WTC11 (cell line): ENCODE results near the gene NPAS3. TPM values are rescaled to one million over a fixed set of nuclear protein-coding genes. Genes with fewer than 3 reads are reported as not detected.
A peak's percentile ranks its signal among the peaks of the same experiment; 100 is the strongest.

Experiments
- ATAC-seq: fragments of 200-7000 bp; cut with Tn5 transposase; 2 replicates; pipeline ENCODE4 v1.10.0; 2021; ENCODE audit warnings: mild to moderate bottlenecking, moderate library complexity
- CTCF ChIA-PET: fragments of 300-600 bp; sonication (Branson Sonifier 250); formaldehyde crosslinking; loops from one replicate; lab custom pipeline; 2021; ENCODE audit warnings: antibody characterized with exemption; lab: Charles Lee
- POLR2A ChIA-PET: fragments of 350-600 bp; sonication (Branson Sonifier 250); formaldehyde crosslinking; loops from one replicate; lab custom pipeline; 2021; ENCODE audit warnings: antibody characterized with exemption; lab: Charles Lee
- DNase-seq: peaks from one replicate; pipeline ENCODE4 v3.0.0; 2021; ENCODE audit warnings: low spot score
- H3K27ac Mint-ChIP-seq: 2 replicates; pipeline ENCODE4 v1.8.0; 2021; ENCODE audit warnings: mixed read lengths
- H3K27me3 Mint-ChIP-seq: 2 replicates; pipeline ENCODE4 v1.8.0; 2021; ENCODE audit warnings: low read depth, mild to moderate bottlenecking, moderate library complexity, mixed read lengths
- H3K36me3 Mint-ChIP-seq: 2 replicates; pipeline ENCODE4 v1.8.0; 2021; ENCODE audit warnings: mixed read lengths
- H3K4me1 Mint-ChIP-seq: 2 replicates; pipeline ENCODE4 v1.8.0; 2022; ENCODE audit warnings: mixed read lengths
- H3K4me3 Mint-ChIP-seq: 2 replicates; pipeline ENCODE4 v1.8.0; 2021; ENCODE audit warnings: mild to moderate bottlenecking, moderate library complexity, mixed read lengths
- H3K9me3 Mint-ChIP-seq: 2 replicates; pipeline ENCODE4 v1.8.0; 2021; ENCODE audit warnings: mixed read lengths
- FOXK1 ChIP-seq: sonication (generic); formaldehyde crosslinking; IDR thresholded peaks from 2 replicates; pipeline ENCODE4 v1.8.0; 2022; ENCODE audit warnings: mild to moderate bottlenecking, moderate library complexity, missing genetic modification reagents
- FOXP1 ChIP-seq: sonication (generic); formaldehyde crosslinking; IDR thresholded peaks from 2 replicates; pipeline ENCODE4 v1.8.0; 2022; ENCODE audit warnings: missing genetic modification reagents, mild to moderate bottlenecking, moderate library complexity, borderline replicate concordance
- KAT7 ChIP-seq: sonication (generic); formaldehyde crosslinking; IDR thresholded peaks from 2 replicates; pipeline ENCODE4 v1.8.1; 2023; ENCODE audit warnings: missing genetic modification reagents, mild to moderate bottlenecking, borderline replicate concordance
- MYBL2 ChIP-seq: sonication (generic); formaldehyde crosslinking; IDR thresholded peaks from 2 replicates; pipeline ENCODE4 v1.8.1; 2023; ENCODE audit warnings: mild to moderate bottlenecking, moderate library complexity, missing genetic modification reagents
- NR2C2 ChIP-seq: sonication (generic); formaldehyde crosslinking; IDR thresholded peaks from 2 replicates; pipeline ENCODE4 v1.8.0; 2022; ENCODE audit warnings: mild to moderate bottlenecking, missing genetic modification reagents
- OVOL2 ChIP-seq: fragments of 250-450 bp; sonication (Bioruptor Pico); IDR thresholded peaks from 2 replicates; pipeline ENCODE4 v1.9.0; 2021; ENCODE audit warnings: mild to moderate bottlenecking, borderline replicate concordance
- SMAD3 ChIP-seq: sonication (generic); formaldehyde crosslinking; IDR thresholded peaks from 2 replicates; pipeline ENCODE4 v1.8.0; 2022; ENCODE audit warnings: missing genetic modification reagents, mild to moderate bottlenecking, borderline replicate concordance
- ZNF263 ChIP-seq: sonication (generic); formaldehyde crosslinking; IDR thresholded peaks from 2 replicates; pipeline ENCODE4 v1.8.1; 2022; ENCODE audit warnings: low read depth, mild to moderate bottlenecking, moderate library complexity, missing genetic modification reagents
- ZNF317 ChIP-seq: sonication (generic); formaldehyde crosslinking; IDR thresholded peaks from 2 replicates; pipeline ENCODE4 v1.8.1; 2023; ENCODE audit warnings: low read depth, mild to moderate bottlenecking, moderate library complexity, missing genetic modification reagents, borderline replicate concordance
- ZNF396 ChIP-seq: fragments of 250-450 bp; sonication (Bioruptor Pico); IDR thresholded peaks from 2 replicates; pipeline ENCODE4 v1.8.0; 2021; ENCODE audit warnings: mild to moderate bottlenecking, moderate library complexity, borderline replicate concordance
- total RNA-seq: library from RNA; stranded (reverse); gene quantifications from 3 replicates; pipeline ENCODE4 v1.2.3, GENCODE V29; 2021
- TF ChIP-seq, protein P1 (sequence below): sonication (generic); formaldehyde crosslinking; IDR thresholded peaks from 2 replicates; pipeline ENCODE4 v1.8.0; 2022; ENCODE audit warnings: mild to moderate bottlenecking, missing genetic modification reagents
- TF ChIP-seq, protein P2 (sequence below): fragments of 250-450 bp; sonication (Bioruptor Pico); IDR thresholded peaks from 2 replicates; pipeline ENCODE4 v1.9.0; 2021; ENCODE audit warnings: mild to moderate bottlenecking
- TF ChIP-seq, protein P3 (sequence below): fragments of 250-450 bp; sonication (Bioruptor Pico); IDR thresholded peaks from 2 replicates; pipeline ENCODE4 v2.1.2; 2022; ENCODE audit warnings: mild to moderate bottlenecking, moderate library complexity
- TF ChIP-seq, protein P4 (sequence below): fragments of 250-450 bp; sonication (Bioruptor Pico); IDR thresholded peaks from 2 replicates; pipeline ENCODE4 v1.8.0; 2021; ENCODE audit warnings: mild to moderate bottlenecking
- TF ChIP-seq, protein P5 (sequence below): sonication (generic); formaldehyde crosslinking; IDR thresholded peaks from 2 replicates; pipeline ENCODE4 v1.8.1; 2023; ENCODE audit warnings: mild to moderate bottlenecking, moderate library complexity, missing genetic modification reagents
- TF ChIP-seq, protein P6 (sequence below): sonication (generic); formaldehyde crosslinking; IDR thresholded peaks from 2 replicates; pipeline ENCODE4 v1.8.0; 2023; ENCODE audit warnings: missing genetic modification reagents
- TF ChIP-seq, protein P7 (sequence below): fragments of 250-450 bp; sonication (Bioruptor Pico); IDR thresholded peaks from 2 replicates; pipeline ENCODE4 v1.9.0; 2021; ENCODE audit warnings: mild to moderate bottlenecking
- TF ChIP-seq, protein P8 (sequence below): fragments of 200-600 bp; IDR thresholded peaks from 2 replicates; pipeline ENCODE4 v1.8.0; 2022; ENCODE audit warnings: antibody characterized with exemption

Gene NPAS3
- total RNA-seq, 1 experiment from 2014 or later = 3.2 TPM

DNA sequence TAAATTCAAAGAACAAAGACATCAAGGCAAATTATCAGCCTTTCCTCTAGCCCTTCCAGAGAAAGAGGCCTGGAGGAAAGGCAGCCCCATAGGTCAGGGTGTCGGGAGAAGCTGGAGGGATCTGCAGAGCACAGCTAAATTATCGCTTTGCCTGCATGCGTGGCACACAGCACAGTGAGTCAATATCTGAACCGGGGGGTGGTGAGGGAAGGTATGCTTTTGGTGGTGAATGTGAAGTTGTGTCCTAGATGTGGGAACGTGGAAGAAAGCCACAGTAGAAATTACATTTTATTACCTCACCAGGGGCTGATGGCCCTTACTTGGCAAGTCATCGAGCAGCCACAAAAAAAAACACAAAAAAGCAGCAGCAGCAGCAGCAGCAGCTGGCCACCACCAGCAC, 769.0 kb downstream of the NPAS3 start:
- Mint-ChIP-seq H3K27me3 (no peaks in the 10 kb centered on the region), H3K9me3 (no peaks in the 10 kb centered on the region), H3K4me3 (no peak overlapping the region), H3K4me1 (peaks cover 31% of the 10 kb centered on the region), H3K27ac (no peak overlapping the region), H3K36me3 (no peaks in the 10 kb centered on the region)
- ATAC-seq = peak; percentile 28; the same call in 1 of the 2 replicates
- TF ChIP-seq, protein P1, sequence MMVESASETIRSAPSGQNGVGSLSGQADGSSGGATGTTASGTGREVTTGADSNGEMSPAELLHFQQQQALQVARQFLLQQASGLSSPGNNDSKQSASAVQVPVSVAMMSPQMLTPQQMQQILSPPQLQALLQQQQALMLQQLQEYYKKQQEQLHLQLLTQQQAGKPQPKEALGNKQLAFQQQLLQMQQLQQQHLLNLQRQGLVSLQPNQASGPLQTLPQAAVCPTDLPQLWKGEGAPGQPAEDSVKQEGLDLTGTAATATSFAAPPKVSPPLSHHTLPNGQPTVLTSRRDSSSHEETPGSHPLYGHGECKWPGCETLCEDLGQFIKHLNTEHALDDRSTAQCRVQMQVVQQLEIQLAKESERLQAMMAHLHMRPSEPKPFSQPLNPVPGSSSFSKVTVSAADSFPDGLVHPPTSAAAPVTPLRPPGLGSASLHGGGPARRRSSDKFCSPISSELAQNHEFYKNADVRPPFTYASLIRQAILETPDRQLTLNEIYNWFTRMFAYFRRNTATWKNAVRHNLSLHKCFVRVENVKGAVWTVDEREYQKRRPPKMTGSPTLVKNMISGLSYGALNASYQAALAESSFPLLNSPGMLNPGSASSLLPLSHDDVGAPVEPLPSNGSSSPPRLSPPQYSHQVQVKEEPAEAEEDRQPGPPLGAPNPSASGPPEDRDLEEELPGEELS (CRISPR knock-in tag) = no peak
- TF ChIP-seq, protein P2, sequence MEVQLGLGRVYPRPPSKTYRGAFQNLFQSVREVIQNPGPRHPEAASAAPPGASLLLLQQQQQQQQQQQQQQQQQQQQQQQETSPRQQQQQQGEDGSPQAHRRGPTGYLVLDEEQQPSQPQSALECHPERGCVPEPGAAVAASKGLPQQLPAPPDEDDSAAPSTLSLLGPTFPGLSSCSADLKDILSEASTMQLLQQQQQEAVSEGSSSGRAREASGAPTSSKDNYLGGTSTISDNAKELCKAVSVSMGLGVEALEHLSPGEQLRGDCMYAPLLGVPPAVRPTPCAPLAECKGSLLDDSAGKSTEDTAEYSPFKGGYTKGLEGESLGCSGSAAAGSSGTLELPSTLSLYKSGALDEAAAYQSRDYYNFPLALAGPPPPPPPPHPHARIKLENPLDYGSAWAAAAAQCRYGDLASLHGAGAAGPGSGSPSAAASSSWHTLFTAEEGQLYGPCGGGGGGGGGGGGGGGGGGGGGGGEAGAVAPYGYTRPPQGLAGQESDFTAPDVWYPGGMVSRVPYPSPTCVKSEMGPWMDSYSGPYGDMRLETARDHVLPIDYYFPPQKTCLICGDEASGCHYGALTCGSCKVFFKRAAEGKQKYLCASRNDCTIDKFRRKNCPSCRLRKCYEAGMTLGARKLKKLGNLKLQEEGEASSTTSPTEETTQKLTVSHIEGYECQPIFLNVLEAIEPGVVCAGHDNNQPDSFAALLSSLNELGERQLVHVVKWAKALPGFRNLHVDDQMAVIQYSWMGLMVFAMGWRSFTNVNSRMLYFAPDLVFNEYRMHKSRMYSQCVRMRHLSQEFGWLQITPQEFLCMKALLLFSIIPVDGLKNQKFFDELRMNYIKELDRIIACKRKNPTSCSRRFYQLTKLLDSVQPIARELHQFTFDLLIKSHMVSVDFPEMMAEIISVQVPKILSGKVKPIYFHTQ (CRISPR knock-in tag) = no peak
- TF ChIP-seq MYBL2 (CRISPR knock-in tag) = no peak
- TF ChIP-seq OVOL2 = no peak
- TF ChIP-seq FOXP1 (CRISPR knock-in tag) = no peak
- TF ChIP-seq ZNF263 = no peak
- TF ChIP-seq, protein P3, sequence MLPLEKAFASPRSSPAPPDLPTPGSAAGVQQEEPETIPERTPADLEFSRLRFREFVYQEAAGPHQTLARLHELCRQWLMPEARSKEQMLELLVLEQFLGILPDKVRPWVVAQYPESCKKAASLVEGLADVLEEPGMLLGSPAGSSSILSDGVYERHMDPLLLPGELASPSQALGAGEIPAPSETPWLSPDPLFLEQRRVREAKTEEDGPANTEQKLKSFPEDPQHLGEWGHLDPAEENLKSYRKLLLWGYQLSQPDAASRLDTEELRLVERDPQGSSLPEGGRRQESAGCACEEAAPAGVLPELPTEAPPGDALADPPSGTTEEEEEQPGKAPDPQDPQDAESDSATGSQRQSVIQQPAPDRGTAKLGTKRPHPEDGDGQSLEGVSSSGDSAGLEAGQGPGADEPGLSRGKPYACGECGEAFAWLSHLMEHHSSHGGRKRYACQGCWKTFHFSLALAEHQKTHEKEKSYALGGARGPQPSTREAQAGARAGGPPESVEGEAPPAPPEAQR (CRISPR knock-in tag) = no peak
- TF ChIP-seq ZNF317 (CRISPR knock-in tag) = no peak
- TF ChIP-seq, protein P4, sequence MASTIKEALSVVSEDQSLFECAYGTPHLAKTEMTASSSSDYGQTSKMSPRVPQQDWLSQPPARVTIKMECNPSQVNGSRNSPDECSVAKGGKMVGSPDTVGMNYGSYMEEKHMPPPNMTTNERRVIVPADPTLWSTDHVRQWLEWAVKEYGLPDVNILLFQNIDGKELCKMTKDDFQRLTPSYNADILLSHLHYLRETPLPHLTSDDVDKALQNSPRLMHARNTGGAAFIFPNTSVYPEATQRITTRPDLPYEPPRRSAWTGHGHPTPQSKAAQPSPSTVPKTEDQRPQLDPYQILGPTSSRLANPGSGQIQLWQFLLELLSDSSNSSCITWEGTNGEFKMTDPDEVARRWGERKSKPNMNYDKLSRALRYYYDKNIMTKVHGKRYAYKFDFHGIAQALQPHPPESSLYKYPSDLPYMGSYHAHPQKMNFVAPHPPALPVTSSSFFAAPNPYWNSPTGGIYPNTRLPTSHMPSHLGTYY = no peak
- TF ChIP-seq, protein P5, sequence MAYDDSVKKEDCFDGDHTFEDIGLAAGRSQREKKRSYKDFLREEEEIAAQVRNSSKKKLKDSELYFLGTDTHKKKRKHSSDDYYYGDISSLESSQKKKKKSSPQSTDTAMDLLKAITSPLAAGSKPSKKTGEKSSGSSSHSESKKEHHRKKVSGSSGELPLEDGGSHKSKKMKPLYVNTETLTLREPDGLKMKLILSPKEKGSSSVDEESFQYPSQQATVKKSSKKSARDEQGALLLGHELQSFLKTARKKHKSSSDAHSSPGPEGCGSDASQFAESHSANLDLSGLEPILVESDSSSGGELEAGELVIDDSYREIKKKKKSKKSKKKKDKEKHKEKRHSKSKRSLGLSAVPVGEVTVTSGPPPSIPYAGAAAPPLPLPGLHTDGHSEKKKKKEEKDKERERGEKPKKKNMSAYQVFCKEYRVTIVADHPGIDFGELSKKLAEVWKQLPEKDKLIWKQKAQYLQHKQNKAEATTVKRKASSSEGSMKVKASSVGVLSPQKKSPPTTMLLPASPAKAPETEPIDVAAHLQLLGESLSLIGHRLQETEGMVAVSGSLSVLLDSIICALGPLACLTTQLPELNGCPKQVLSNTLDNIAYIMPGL (CRISPR knock-in tag) = no peak
- TF ChIP-seq SMAD3 = no peak
- TF ChIP-seq, protein P6, sequence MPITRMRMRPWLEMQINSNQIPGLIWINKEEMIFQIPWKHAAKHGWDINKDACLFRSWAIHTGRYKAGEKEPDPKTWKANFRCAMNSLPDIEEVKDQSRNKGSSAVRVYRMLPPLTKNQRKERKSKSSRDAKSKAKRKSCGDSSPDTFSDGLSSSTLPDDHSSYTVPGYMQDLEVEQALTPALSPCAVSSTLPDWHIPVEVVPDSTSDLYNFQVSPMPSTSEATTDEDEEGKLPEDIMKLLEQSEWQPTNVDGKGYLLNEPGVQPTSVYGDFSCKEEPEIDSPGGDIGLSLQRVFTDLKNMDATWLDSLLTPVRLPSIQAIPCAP (CRISPR knock-in tag) = no peak
- no peak for DNase-seq
- ChIA-PET POLR2A (no interaction called here), CTCF (interaction anchor here (1.0 kb wide), 1 partner anchor 85 kb away, joined by 3 read pairs; no protein-coding TSS in a partner anchor)

DNA sequence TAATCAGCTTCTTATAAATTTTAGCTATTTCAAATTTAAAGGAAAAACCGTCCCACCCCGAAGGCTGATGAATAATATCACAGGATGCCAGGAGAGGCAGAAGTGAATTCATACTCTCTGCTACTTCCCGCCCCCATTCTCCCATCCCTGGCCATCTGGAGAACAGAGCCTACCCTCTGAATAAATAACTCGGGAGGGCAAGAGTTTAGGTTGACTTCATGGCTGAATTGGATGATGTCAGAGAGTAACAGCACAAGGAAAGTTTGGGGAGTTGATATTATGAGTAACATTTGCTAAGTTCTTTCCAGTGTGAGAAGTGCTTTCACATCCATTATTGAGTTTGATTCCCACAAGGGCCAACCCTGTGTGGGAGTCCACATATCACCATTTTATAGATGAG, 770.6 kb downstream of the NPAS3 start:
- no peaks in the 10 kb centered on the region for H3K36me3 Mint-ChIP-seq
- H3K4me3 Mint-ChIP-seq = no peak overlapping the region
- ATAC-seq (no peak), DNase-seq (no peak)
- H3K27ac Mint-ChIP-seq = no peak overlapping the region
- peaks cover 31% of the 10 kb centered on the region for H3K4me1 Mint-ChIP-seq
- no peaks in the 10 kb centered on the region for H3K9me3 Mint-ChIP-seq
- CTCF ChIA-PET = no interaction called here
- POLR2A ChIA-PET = no interaction called here
- no peaks in the 10 kb centered on the region for H3K27me3 Mint-ChIP-seq
- TF ChIP-seq, protein P7, sequence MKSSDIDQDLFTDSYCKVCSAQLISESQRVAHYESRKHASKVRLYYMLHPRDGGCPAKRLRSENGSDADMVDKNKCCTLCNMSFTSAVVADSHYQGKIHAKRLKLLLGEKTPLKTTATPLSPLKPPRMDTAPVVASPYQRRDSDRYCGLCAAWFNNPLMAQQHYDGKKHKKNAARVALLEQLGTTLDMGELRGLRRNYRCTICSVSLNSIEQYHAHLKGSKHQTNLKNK (CRISPR knock-in tag) = no peak
- no peak for TF ChIP-seq SMAD3
- no peak for TF ChIP-seq FOXK1 (CRISPR knock-in tag)
- TF ChIP-seq, protein P4 = no peak
- TF ChIP-seq, protein P5 (CRISPR knock-in tag) = no peak
- TF ChIP-seq, protein P8, sequence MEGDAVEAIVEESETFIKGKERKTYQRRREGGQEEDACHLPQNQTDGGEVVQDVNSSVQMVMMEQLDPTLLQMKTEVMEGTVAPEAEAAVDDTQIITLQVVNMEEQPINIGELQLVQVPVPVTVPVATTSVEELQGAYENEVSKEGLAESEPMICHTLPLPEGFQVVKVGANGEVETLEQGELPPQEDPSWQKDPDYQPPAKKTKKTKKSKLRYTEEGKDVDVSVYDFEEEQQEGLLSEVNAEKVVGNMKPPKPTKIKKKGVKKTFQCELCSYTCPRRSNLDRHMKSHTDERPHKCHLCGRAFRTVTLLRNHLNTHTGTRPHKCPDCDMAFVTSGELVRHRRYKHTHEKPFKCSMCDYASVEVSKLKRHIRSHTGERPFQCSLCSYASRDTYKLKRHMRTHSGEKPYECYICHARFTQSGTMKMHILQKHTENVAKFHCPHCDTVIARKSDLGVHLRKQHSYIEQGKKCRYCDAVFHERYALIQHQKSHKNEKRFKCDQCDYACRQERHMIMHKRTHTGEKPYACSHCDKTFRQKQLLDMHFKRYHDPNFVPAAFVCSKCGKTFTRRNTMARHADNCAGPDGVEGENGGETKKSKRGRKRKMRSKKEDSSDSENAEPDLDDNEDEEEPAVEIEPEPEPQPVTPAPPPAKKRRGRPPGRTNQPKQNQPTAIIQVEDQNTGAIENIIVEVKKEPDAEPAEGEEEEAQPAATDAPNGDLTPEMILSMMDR = no peak
- no peak for TF ChIP-seq ZNF396
- TF ChIP-seq NR2C2 (CRISPR knock-in tag) = no peak
- no peak for TF ChIP-seq KAT7 (CRISPR knock-in tag)
